D721Med (cell line): ENCODE data around the gene RASGRP1.

Experiments
- DNase-seq: peaks from one replicate; pipeline ENCODE4 v3.0.0; 2011; ENCODE audit warnings: low spot score; ENCODE audit not compliant: insufficient read length
- FAIRE-seq: peaks from 2 replicates; lab custom pipeline; 2011; peaks lifted over from hg19 to GRCh38; lab: Jason Lieb, UNC
- CTCF ChIP-seq: IDR thresholded peaks from 2 replicates; pipeline ENCODE4 v1.5.1; 2012; ENCODE audit warnings: mild to moderate bottlenecking, control low read depth; ENCODE audit not compliant: insufficient read depth; ENCODE audit errors: missing control alignments

RASGRP1 gene

GRCh38 chr15:38539008-38539343 lies 25.6 kb downstream of the RASGRP1 start:
- DNase-seq (no peak), FAIRE-seq (no peak)
- no peak for TF ChIP-seq CTCF

DNA sequence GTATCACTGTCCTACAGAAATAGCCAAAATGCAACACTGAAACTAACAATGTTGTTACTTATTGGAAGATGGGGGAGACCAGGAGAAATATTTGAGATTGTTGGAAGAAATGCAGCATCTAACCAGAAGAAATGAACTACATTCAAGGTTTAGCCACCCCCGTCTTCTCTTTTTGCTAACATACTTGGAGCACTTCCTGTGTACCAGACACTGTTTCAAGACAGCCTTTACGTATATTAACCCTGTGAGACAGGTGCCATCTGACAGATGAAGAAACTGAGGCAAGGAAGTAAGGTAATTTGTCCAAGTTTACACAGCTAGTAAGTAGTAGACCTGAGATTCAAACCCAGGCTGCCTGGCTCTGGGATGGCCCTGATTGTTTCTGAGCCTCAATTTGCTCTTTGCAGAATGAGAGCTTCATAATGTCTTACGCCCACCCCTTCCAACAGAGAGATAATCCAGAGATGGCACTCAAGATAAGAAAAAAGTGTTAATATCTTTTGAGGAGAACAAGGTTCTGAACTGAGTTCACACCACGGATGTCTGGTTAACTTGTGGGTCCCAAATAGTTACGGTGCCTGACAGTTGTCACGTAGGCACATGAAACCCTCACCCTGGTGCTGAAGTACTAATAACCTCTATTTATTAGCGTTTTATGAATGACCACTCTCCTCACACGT lies 26.1 kb downstream of the RASGRP1 start:
- DNase-seq (no peak), FAIRE-seq (no peak)
- no peak for TF ChIP-seq CTCF

- no peak for TF ChIP-seq CTCF
- FAIRE-seq (no peak), DNase-seq (no peak)
Measured at GRCh38 chr15:38536201-38536676, 28.4 kb downstream of the RASGRP1 start.

GRCh38 chr15:38535491-38536200 lies 29.0 kb downstream of the RASGRP1 start:
- FAIRE-seq (no peak), DNase-seq (no peak)
- TF ChIP-seq CTCF: no peak

DNA sequence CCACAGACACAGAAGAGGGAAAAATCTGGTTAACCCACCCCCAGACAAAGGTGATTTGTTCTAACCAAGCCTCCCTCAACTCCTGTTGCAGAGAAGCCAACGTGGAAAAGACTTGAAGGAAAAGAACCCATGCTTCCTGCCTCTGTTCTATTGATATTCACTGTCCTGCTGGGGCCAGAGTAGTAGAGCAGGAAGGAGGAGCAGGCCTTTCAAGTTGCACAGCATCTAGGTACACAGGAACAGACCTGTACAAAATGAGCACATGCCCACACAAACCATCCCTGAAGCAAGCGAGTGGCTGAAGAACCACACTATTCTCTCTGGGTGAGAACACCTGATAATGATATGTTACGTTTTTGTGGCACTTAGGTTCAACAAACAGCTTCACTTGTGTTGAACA lies 29.9 kb downstream of the RASGRP1 start:
- FAIRE-seq (no peak), DNase-seq (no peak)
- no peak for TF ChIP-seq CTCF

GRCh38 chr15:38533926-38534325 lies 30.7 kb downstream of the RASGRP1 start:
- FAIRE-seq (no peak), DNase-seq (no peak)
- TF ChIP-seq CTCF: no peak

DNA sequence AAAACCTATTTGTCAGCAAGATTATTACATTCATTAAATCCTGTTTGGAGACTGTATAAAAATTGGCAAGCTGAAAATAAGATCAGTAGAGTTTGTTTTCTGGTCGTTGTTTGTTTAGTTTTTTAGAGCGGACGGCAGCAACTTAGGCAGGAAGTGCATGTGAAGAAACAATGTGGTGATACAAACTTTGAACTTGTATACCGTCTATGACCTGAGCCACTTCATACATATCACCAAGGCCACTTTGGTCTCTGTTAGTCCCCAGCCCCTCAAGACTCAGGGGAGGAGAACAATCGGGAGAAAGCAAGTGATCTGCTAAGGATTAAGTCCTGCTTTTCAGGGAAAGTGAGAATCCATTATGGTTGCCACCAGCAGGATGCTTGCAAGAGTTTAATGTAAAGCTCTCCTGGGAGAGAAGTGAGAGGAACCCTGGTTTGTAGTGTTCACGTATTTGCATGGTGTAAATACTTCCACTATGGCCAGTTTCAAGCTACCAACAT lies 31.1 kb downstream of the RASGRP1 start:
- no peak for DNase-seq
- no peak for TF ChIP-seq CTCF
- no peak for FAIRE-seq
